OCI-LY3 (cell line): Measurements from ENCODE around the gene SLC15A1.

Source experiments
- H2AFZ ChIP-seq: fragments of 200-600, 300-600 bp; shearing (Covaris generic); 2 replicates; pipeline ENCODE4 v1.6.0; 2014; ENCODE audit warnings: antibody characterized with exemption, low read depth, low read length
- H3K27ac ChIP-seq: fragments of 200-600, 300-600 bp; sonication (generic); 2 replicates; pipeline ENCODE4 v1.5.1; 2014; ENCODE audit warnings: mild to moderate bottlenecking, low read length, moderate library complexity, mixed read lengths
- H3K27me3 ChIP-seq: fragments of 200-600, 300-600 bp; sonication (generic); 2 replicates; pipeline ENCODE4 v1.6.1; 2014; ENCODE audit warnings: low read depth, low read length, mixed read lengths
- H3K36me3 ChIP-seq: fragments of 200-600, 300-600 bp; sonication (generic); replicated peaks from 2 replicates; pipeline ENCODE3; 2014; ENCODE audit warnings: low read depth, low read length, mixed read lengths
- H3K4me1 ChIP-seq: fragments of 300-600, 200-600 bp; sonication (generic); 2 replicates; pipeline ENCODE4 v1.6.1; 2014; ENCODE audit warnings: low read length, mixed read lengths
- H3K4me2 ChIP-seq: fragments of 200-600, 300-600 bp; sonication (generic); 2 replicates; pipeline ENCODE4 v1.6.1; 2014; ENCODE audit warnings: low read length, mixed read lengths
- H3K4me3 ChIP-seq: fragments of 300-600, 200-600 bp; sonication (generic); 2 replicates; pipeline ENCODE4 v1.5.1; 2014; ENCODE audit warnings: antibody characterized with exemption, mild to moderate bottlenecking, low read length, moderate library complexity
- H3K79me2 ChIP-seq: fragments of 300-600, 200-600 bp; shearing (Covaris generic); 2 replicates; pipeline ENCODE4 v1.6.1; 2014; ENCODE audit warnings: mild to moderate bottlenecking, low read length, mixed read lengths
- H3K9ac ChIP-seq: fragments of 300-600, 200-600 bp; shearing (Covaris generic); 2 replicates; pipeline ENCODE4 v1.6.0; 2014; ENCODE audit warnings: mild to moderate bottlenecking, low read length, moderate library complexity
- H3K9me3 ChIP-seq: fragments of 200-600, 300-600 bp; shearing (Covaris generic); 2 replicates; pipeline ENCODE4 v1.6.1; 2014; ENCODE audit warnings: low read length, mixed read lengths; ENCODE audit not compliant: insufficient read depth
- H4K20me1 ChIP-seq: fragments of 200-600, 300-600 bp; sonication (generic); 2 replicates; pipeline ENCODE4 v1.6.1; 2016; ENCODE audit warnings: low read length, mixed read lengths; ENCODE audit not compliant: insufficient read depth
- EZH2phosphoT487 ChIP-seq: fragments of 200-600 bp; shearing (Covaris generic); IDR thresholded peaks from 2 replicates; pipeline ENCODE4 v1.6.1; 2018; ENCODE audit warnings: antibody characterized with exemption, mixed run types, low read depth
- TF ChIP-seq, protein P1 (sequence below): fragments of 200-600, 300-600 bp; sonication (generic); IDR thresholded peaks from 2 replicates; pipeline ENCODE4 v1.5.1; 2014; ENCODE audit warnings: antibody characterized with exemption, low read length, low read depth

SLC15A1 gene

GRCh38 chr13:98781905-98782304 is 29.4 kb upstream of the SLC15A1 start:
- Histone ChIP-seq H3K9ac (no peak overlapping the region), H3K4me2 (no peak overlapping the region), H3K79me2 (no peaks in the 10 kb centered on the region), H3K9me3 (no peaks in the 10 kb centered on the region), H3K27me3 (peaks cover 46% of the 10 kb centered on the region), H3K27ac (no peak overlapping the region), H3K4me1 (no peaks in the 10 kb centered on the region), H4K20me1 (no peaks in the 10 kb centered on the region), H2AFZ (no peak overlapping the region), H3K4me3 (no peak overlapping the region), H3K36me3 (no peaks in the 10 kb centered on the region)
- TF ChIP-seq, protein P1, sequence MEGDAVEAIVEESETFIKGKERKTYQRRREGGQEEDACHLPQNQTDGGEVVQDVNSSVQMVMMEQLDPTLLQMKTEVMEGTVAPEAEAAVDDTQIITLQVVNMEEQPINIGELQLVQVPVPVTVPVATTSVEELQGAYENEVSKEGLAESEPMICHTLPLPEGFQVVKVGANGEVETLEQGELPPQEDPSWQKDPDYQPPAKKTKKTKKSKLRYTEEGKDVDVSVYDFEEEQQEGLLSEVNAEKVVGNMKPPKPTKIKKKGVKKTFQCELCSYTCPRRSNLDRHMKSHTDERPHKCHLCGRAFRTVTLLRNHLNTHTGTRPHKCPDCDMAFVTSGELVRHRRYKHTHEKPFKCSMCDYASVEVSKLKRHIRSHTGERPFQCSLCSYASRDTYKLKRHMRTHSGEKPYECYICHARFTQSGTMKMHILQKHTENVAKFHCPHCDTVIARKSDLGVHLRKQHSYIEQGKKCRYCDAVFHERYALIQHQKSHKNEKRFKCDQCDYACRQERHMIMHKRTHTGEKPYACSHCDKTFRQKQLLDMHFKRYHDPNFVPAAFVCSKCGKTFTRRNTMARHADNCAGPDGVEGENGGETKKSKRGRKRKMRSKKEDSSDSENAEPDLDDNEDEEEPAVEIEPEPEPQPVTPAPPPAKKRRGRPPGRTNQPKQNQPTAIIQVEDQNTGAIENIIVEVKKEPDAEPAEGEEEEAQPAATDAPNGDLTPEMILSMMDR = no peak
- TF ChIP-seq EZH2phosphoT487 = no peak

DNA sequence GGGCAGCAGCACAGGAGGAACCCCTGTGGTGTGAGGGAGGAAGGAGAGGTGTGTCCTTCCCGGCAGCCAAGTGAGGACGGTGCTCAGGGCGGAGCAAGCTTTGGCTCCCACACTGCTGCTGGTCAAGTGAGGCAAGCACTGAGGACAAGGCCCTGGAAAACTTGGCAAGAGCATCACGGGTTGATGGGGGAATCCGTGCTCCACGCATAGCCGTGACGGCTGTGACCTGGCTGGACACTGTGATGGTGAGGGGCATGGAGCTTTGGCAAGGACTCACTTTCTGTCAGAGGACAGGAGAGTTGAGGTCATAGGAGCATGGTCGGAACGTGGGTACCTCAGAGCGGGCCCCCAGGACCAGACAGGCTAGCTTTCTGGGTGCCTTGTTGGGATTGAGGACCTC is 29.0 kb upstream of the SLC15A1 start:
- H3K9ac ChIP-seq = no peak overlapping the region
- no peaks in the 10 kb centered on the region for H3K4me1 ChIP-seq
- no peaks in the 10 kb centered on the region for H4K20me1 ChIP-seq
- no peak overlapping the region for H2AFZ ChIP-seq
- TF ChIP-seq EZH2phosphoT487 = no peak
- TF ChIP-seq, protein P1 = no peak
- no peaks in the 10 kb centered on the region for H3K9me3 ChIP-seq
- H3K27me3 ChIP-seq = peaks cover 45% of the 10 kb centered on the region
- H3K27ac ChIP-seq = no peak overlapping the region
- no peak overlapping the region for H3K4me3 ChIP-seq
- H3K36me3 ChIP-seq = no peaks in the 10 kb centered on the region
- H3K4me2 ChIP-seq = no peak overlapping the region
- H3K79me2 ChIP-seq = no peaks in the 10 kb centered on the region

DNA sequence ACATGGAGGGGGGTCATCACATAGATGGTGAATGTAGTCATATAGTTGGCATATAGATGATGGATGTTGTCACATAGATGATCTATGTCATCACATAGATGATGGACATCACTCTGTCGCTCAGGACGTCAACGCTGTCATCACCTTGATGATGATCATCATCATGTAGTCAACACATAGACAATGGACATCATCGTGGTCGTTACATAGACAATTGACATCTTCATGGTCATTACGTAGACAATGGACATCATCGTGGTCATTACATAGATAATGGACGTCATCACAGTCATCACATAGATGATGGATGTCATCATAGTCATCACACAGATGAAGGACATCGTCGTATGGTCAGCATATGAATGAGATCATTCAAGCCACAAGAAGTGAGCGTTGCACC is 28.6 kb upstream of the SLC15A1 start:
- Histone ChIP-seq H3K9ac (no peak overlapping the region), H3K4me3 (no peak overlapping the region), H3K79me2 (no peaks in the 10 kb centered on the region), H3K27ac (no peak overlapping the region), H3K4me2 (no peak overlapping the region), H3K9me3 (no peaks in the 10 kb centered on the region), H3K27me3 (peaks cover 41% of the 10 kb centered on the region), H4K20me1 (no peaks in the 10 kb centered on the region), H2AFZ (no peak overlapping the region), H3K36me3 (no peaks in the 10 kb centered on the region), H3K4me1 (no peaks in the 10 kb centered on the region)
- TF ChIP-seq EZH2phosphoT487 = no peak
- TF ChIP-seq, protein P1 = no peak

GRCh38 chr13:98780451-98780850 is 28.0 kb upstream of the SLC15A1 start:
- TF ChIP-seq, protein P1 = no peak
- TF ChIP-seq EZH2phosphoT487 = no peak
- H3K9me3 ChIP-seq = no peaks in the 10 kb centered on the region
- H3K9ac ChIP-seq = no peak overlapping the region
- H3K27ac ChIP-seq = no peak overlapping the region
- no peaks in the 10 kb centered on the region for H3K79me2 ChIP-seq
- no peaks in the 10 kb centered on the region for H3K4me1 ChIP-seq
- H3K4me2 ChIP-seq = no peak overlapping the region
- no peaks in the 10 kb centered on the region for H4K20me1 ChIP-seq
- peaks cover 37% of the 10 kb centered on the region for H3K27me3 ChIP-seq
- H2AFZ ChIP-seq = no peak overlapping the region
- no peak overlapping the region for H3K4me3 ChIP-seq
- no peaks in the 10 kb centered on the region for H3K36me3 ChIP-seq
